Measurements from ENCODE around the gene IPO13. TPM values are rescaled to one million over a fixed set of nuclear protein-coding genes. Genes with fewer than 3 reads are reported as not detected.

IPO13 gene
- total and polyA plus RNA-seq, 2 donors from 2014 or later = 33.8 to 56.1 TPM

GRCh38 chr1:43969746-43970466 is 23.2 kb downstream of the IPO13 start, which contains the start of gene DPH2:
Gene DPH2, plus strand, starts transcription at chr1:43970010. Its CDS starts 166 bp downstream, at chr1:43970176.
- no peaks in the 10 kb centered on the region for H3K27me3 ChIP-seq (ENCODE audit: control insufficient read depth, insufficient read depth, low read length)
- H3K9me3 ChIP-seq (ENCODE audit: control insufficient read depth in 2 of 3, insufficient read depth in 1 of 3, low read length in 3 of 3) = no peaks in the 10 kb centered on the region
- intact Hi-C loops (cut with DNase I) = no loop called here
- H3K27ac ChIP-seq (ENCODE audit: low read depth in 2 of 2, low read length in 2 of 2) = no peak within 1 kb of the TSS
- peak within 1 kb of the TSS; percentile 48 to 77 (median 67) for H3K9ac ChIP-seq (ENCODE audit: low read length in 3 of 3)
- peak; percentile 81 for FAIRE-seq
- H3K36me3 ChIP-seq (ENCODE audit: control insufficient read depth in 2 of 3, insufficient read depth in 3 of 3, low read length in 3 of 3) = peaks cover 0 to 17% (median 7%) of the 10 kb centered on the region in 3 donors
- peak within 1 kb of the TSS; percentile 83 to 95 (median 92) for H3K4me3 ChIP-seq (ENCODE audit: low read length in 3 of 3)
- no peak for TF ChIP-seq CTCF (IDR thresholded peaks at IDR 0.05; ENCODE audit: borderline replicate concordance, extremely low read depth, insufficient read depth)
- H3K4me1 ChIP-seq (ENCODE audit: control insufficient read depth in 2 of 3, insufficient read depth in 2 of 3, low read depth in 1 of 3, low read length in 3 of 3) = peaks cover 0 to 20% (median 8%) of the 10 kb centered on the region in 3 donors
- DNase-seq = peak; percentile 97 to 99 (median 98)

GRCh38 chr1:43970502-43970901 is 23.8 kb downstream of the IPO13 start:
- H3K9me3 ChIP-seq (ENCODE audit: control insufficient read depth in 2 of 3, insufficient read depth in 1 of 3, low read length in 3 of 3) = no peaks in the 10 kb centered on the region
- no peaks in the 10 kb centered on the region for H3K27me3 ChIP-seq (ENCODE audit: control insufficient read depth, insufficient read depth, low read length)
- peaks cover 0 to 16% (median 4%) of the 10 kb centered on the region in 3 donors for H3K36me3 ChIP-seq (ENCODE audit: control insufficient read depth in 2 of 3, insufficient read depth in 3 of 3, low read length in 3 of 3)
- H3K4me1 ChIP-seq (ENCODE audit: control insufficient read depth in 2 of 3, insufficient read depth in 2 of 3, low read depth in 1 of 3, low read length in 3 of 3) = peaks cover 0 to 21% (median 8%) of the 10 kb centered on the region in 3 donors
- TF ChIP-seq CTCF (IDR thresholded peaks at IDR 0.05; ENCODE audit: borderline replicate concordance, extremely low read depth, insufficient read depth) = no peak
- H3K27ac ChIP-seq (ENCODE audit: low read depth in 2 of 2, low read length in 2 of 2) = no peak overlapping the region
- peak overlapping the region; percentile 83 to 95 (median 92) for H3K4me3 ChIP-seq (ENCODE audit: low read length in 3 of 3)
- H3K9ac ChIP-seq (ENCODE audit: low read length in 3 of 3) = peak overlapping the region; percentile 48 to 77 (median 67)
- FAIRE-seq (no peak), DNase-seq (no peak)
- intact Hi-C loops (cut with DNase I) = no loop called here

GRCh38 chr1:43970911-43971310 is 24.2 kb downstream of the IPO13 start:
- H3K27me3 ChIP-seq (ENCODE audit: control insufficient read depth, insufficient read depth, low read length) = no peaks in the 10 kb centered on the region
- intact Hi-C loops (cut with DNase I) = no loop called here
- TF ChIP-seq CTCF (IDR thresholded peaks at IDR 0.05; ENCODE audit: borderline replicate concordance, extremely low read depth, insufficient read depth) = no peak
- DNase-seq (no peak), FAIRE-seq (no peak)
- no peaks in the 10 kb centered on the region for H3K9me3 ChIP-seq (ENCODE audit: control insufficient read depth in 2 of 3, insufficient read depth in 1 of 3, low read length in 3 of 3)
- H3K27ac ChIP-seq (ENCODE audit: low read depth in 2 of 2, low read length in 2 of 2) = no peak overlapping the region
- peaks cover 0 to 25% (median 8%) of the 10 kb centered on the region in 3 donors for H3K4me1 ChIP-seq (ENCODE audit: control insufficient read depth in 2 of 3, insufficient read depth in 2 of 3, low read depth in 1 of 3, low read length in 3 of 3)
- peaks cover 0 to 12% (median 4%) of the 10 kb centered on the region in 3 donors for H3K36me3 ChIP-seq (ENCODE audit: control insufficient read depth in 2 of 3, insufficient read depth in 3 of 3, low read length in 3 of 3)
- H3K4me3 ChIP-seq (ENCODE audit: low read length in 3 of 3) = peak overlapping the region in 1 of 3 donors; percentile 92
- no peak overlapping the region for H3K9ac ChIP-seq (ENCODE audit: low read length in 3 of 3)

Data from kidney (tissue), 14 donors.